C4-2B (cell line): Measurements from ENCODE around the gene UNC93A.
"Not testable (repeated sequence)": the region's sequence is repeated elsewhere in the genome, so short reads cannot be mapped to it uniquely, and the experiment has no call there.

ENCODE experiments used
- H3K27ac ChIP-seq: fragments of 450-650 bp; 2 replicates; pipeline ENCODE4 v1.5.1; 2017
- CTCF ChIP-seq: fragments of 450-650 bp; conservative IDR thresholded peaks from 2 replicates; pipeline ENCODE4 v1.5.1; 2017; ENCODE audit warnings: mild to moderate bottlenecking
- ZFX ChIP-seq: fragments of 450-650 bp; IDR thresholded peaks from 2 replicates; pipeline ENCODE4 v1.6.1; 2017

UNC93A gene

GRCh38 chr6:167279766-167280446 is 11.2 kb upstream of the UNC93A start:
- TF ChIP-seq CTCF (no peak), ZFX (no peak)
- H3K27ac ChIP-seq: no peak overlapping the region

GRCh38 chr6:167280466-167280865 is 10.6 kb upstream of the UNC93A start:
- not testable (repeated sequence) for H3K27ac ChIP-seq

DNA sequence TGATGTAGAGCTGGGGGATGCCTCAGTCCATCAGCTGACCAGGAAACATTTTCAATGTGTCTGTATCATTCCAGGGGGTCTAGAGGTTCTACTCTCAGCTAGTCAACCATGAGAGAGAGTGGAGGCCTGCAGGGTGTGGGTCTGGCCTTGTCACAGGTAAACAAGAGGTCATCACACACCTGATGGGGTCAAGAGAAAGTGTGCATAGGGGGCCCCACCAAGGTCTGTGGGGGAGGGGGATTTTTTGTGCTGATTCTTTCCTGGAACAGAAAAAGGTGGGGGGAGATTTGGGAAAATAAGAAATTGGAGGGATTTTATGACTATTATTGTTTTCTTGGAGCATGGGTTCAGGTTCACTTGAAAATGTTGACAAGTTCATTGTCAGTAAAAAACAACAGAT is 8.9 kb upstream of the UNC93A start:
- no peak overlapping the region for H3K27ac ChIP-seq
- no peak for TF ChIP-seq ZFX

DNA sequence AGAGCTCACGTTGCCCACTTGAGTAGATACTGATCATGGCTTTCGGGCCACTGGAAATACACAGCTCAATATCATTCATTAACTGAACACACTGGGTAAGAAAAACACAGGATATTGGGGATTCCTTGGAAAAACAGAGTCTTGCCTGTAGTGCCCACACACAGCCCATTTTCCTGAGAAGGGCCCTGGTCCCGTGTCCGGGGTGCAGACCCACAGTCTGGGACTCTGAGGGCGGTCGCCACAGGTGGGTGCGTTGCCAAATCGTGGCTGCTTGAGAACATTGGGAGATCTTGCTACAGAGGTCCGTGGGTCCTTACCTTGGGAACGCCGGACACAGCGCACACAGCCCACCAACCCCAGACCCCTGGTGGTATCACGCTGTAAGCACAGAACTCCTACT is 6.5 kb upstream of the UNC93A start:
- not testable (repeated sequence) for H3K27ac ChIP-seq

- no peak for TF ChIP-seq CTCF
- TF ChIP-seq ZFX: no peak
Observed at GRCh38 chr6:167285077-167285770, 5.9 kb upstream of the UNC93A start.

DNA sequence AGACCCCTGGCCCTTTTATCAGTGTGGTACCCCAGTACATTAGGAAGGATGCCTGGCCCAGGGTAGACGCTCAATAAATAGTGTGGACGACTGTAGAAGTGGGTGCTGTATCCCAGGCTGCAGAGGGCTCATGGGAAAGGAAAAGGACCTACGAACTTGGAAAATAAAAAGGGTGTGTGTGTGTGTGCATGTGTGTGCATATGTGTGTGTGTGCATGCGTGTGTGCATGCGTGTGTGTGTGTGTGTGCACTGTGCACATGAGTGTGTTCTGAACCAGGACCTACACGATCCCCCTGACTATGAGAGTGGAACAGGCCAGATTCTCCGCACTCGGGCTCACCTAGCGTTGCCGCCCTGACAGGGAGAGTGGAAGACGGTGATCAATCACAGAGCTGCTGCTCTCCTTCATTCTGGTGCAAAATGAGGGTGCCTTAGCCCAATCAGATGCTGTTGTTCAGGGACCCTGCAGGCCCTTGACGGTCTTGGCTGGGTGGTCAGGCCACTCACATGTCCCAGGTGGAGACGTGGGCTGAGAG is 3.5 kb upstream of the UNC93A start:
- TF ChIP-seq ZFX (no peak), CTCF (no peak)
- H3K27ac ChIP-seq: no peak overlapping the region

More at GRCh38 chr6:167285077-167285770, 5.9 kb upstream of the UNC93A start:
- H3K27ac ChIP-seq: no peak overlapping the region

DNA sequence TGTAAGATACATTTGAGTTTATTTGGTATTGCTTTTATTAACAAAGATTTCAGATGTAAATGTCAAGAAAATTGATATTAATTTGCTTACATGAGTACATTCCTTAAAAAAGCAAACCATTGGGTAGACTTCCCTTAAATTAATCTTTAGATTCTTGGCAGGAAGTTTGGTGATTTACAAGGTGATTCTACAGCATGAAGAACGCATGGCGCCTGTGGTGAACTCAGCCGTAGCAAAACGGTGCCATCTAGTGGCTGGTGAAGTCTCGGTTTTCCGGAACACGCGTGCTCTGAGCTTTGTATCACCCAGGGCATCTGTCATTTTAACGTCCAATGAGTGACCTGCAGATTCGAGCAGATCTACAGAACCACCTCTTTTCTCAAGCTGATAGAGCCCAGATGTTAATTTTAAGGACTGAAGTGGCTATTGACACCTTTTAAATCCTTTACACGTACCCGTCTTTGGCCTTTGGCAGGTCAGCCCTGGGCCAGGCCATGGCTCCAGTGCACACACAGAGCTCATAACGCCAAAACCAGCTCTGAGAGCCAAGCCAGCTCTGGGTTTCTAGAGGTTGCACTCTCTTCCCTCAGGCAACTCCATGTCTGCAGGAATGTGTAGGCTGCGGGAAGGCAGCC is 2.4 kb upstream of the UNC93A start:
- TF ChIP-seq CTCF: peak; percentile 70
- H3K27ac ChIP-seq: not testable (repeated sequence)

DNA sequence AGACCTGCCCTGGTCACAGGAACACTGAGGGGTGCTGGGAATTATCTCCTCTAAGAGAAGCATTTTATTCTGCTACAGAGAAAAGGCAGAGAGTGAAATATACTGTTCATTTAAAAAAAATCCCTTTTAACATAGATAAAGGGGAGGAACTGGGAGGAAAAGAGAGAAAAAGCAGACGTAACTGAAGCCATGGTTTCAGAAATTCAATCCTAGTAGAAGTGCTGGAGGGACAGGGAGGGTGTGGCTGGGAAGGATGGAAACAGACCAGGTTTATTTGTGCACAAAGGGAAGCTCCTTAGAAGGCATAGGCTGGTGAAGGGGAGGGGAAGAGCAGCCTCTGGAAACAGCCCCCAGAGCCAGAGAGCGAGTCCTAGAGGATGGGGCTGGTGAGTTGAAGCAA is 1.8 kb upstream of the UNC93A start:
- not testable (repeated sequence) for H3K27ac ChIP-seq

- TF ChIP-seq CTCF: no peak
- TF ChIP-seq ZFX: no peak
- no peak overlapping the region for H3K27ac ChIP-seq
Observed at GRCh38 chr6:167291623-167292300, 647 bp downstream of the UNC93A start.
